HG02678 (cell line): ENCODE data around the gene ATP8A2.

Source experiments
- ATAC-seq: cut with Tn5 transposase; IDR thresholded peaks from one replicate; pipeline ENCODE4 v1.9.1; 2021; ENCODE audit warnings: mild to moderate bottlenecking, moderate library complexity; ENCODE audit not compliant: unreplicated experiment

The ATP8A2 gene

GRCh38 chr13:25380741-25381324, 9.1 kb downstream of the ATP8A2 start:
- ATAC-seq = no peak

GRCh38 chr13:25384758-25385410, 13.1 kb downstream of the ATP8A2 start:
- no peak for ATAC-seq

GRCh38 chr13:25391932-25392331, 20.2 kb downstream of the ATP8A2 start:
- no peak for ATAC-seq

- ATAC-seq = no peak
Observed at GRCh38 chr13:25394402-25395060, 22.8 kb downstream of the ATP8A2 start.

- no peak for ATAC-seq
Observed at GRCh38 chr13:25397763-25398162, 26.0 kb downstream of the ATP8A2 start.

GRCh38 chr13:25400925-25401324, 29.2 kb downstream of the ATP8A2 start:
- no peak for ATAC-seq

GRCh38 chr13:25401958-25402357, 30.2 kb downstream of the ATP8A2 start:
- no peak for ATAC-seq

GRCh38 chr13:25406377-25406776, 34.6 kb downstream of the ATP8A2 start:
- no peak for ATAC-seq

GRCh38 chr13:25409938-25410337, 38.2 kb downstream of the ATP8A2 start:
- ATAC-seq = no peak

- ATAC-seq = no peak
Observed at GRCh38 chr13:25415241-25415640, 43.5 kb downstream of the ATP8A2 start.

- ATAC-seq = no peak
Observed at GRCh38 chr13:25417535-25417934, 45.8 kb downstream of the ATP8A2 start.

GRCh38 chr13:25420161-25420560, 48.4 kb downstream of the ATP8A2 start:
- no peak for ATAC-seq

- ATAC-seq = no peak
Observed at GRCh38 chr13:25421612-25422011, 49.8 kb downstream of the ATP8A2 start.

- no peak for ATAC-seq
Observed at GRCh38 chr13:25422153-25422552, 50.4 kb downstream of the ATP8A2 start.

GRCh38 chr13:25423831-25424230, 52.1 kb downstream of the ATP8A2 start:
- ATAC-seq = no peak

- ATAC-seq = no peak
Observed at GRCh38 chr13:25429466-25429865, 57.7 kb downstream of the ATP8A2 start.

GRCh38 chr13:25432691-25433090, 60.9 kb downstream of the ATP8A2 start:
- no peak for ATAC-seq

GRCh38 chr13:25440061-25440460, 68.3 kb downstream of the ATP8A2 start:
- ATAC-seq = no peak

- ATAC-seq = no peak
Observed at GRCh38 chr13:25446261-25446660, 74.5 kb downstream of the ATP8A2 start.

GRCh38 chr13:25447396-25447795, 75.6 kb downstream of the ATP8A2 start:
- ATAC-seq = no peak

- ATAC-seq = no peak
Observed at GRCh38 chr13:25453850-25454365, 82.1 kb downstream of the ATP8A2 start.

GRCh38 chr13:25455146-25455545, 83.4 kb downstream of the ATP8A2 start:
- no peak for ATAC-seq
